Measurements from ENCODE around the gene LHX3.

Gene LHX3

DNA sequence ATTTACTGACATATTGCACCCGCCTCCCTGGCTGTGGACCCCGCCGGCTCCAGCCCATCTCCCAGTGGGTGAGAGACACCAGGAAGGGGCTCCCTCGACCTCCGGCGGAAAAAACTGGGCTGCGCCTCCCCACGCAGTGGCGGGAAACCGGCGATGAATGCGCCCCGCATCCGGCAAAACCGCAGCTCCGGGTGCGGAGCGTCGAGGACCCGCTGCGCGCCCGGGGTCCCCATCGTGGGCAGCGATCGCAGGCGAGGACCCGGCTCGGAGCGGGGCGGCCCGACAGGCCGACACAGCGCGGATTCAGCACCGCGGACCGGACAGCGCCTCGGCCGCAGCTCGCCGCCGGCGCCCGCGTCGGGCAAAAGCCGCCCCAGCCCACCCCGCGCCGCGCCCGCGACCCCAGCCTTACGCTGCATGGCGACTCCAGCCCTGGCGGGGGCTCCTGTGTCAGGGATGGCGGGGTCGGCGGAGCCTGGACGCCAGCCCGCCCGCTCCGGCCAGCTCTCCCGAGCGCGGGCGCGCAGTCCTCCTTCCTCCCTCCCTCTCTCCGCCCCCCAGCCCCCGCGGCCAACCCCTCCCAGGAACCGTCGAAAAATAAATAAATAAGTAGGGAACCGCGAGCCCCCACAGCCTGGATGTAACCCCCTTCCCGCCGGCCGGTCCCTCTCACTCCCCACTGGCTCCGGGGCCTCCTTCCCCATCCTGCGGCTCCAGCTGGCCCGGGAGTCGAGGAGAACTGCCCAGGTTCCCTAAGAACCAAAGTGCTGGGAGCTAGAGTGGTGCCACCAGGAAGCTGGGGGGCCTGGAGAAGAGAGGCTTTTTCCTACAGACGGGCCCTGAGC, 3.1 kb downstream of the LHX3 start:
- Histone ChIP-seq H3K4me1 (ENCODE audit: control insufficient read depth, insufficient read depth, low read length) (no peaks in the 10 kb centered on the region; the same call in 1 of the 2 replicates), H3K36me3 (ENCODE audit: control insufficient read depth in 2 of 2, insufficient read depth in 1 of 2, low read length in 2 of 2) (peaks cover 0 to 3% of the 10 kb centered on the region in 2 experiments; a peak in 1 of 3 replicates), H3K27ac (ENCODE audit: extremely low read depth, low read depth, low read length) (no peak overlapping the region), H3K9me3 (ENCODE audit: control insufficient read depth, insufficient read depth, low read depth, low read length) (no peaks in the 10 kb centered on the region), H3K4me3 (ENCODE audit: low read depth, low read length) (no peak overlapping the region)
- ChIA-PET CTCF (interaction anchor here (0.6 to 0.9 kb wide), 3 partner anchors 15 to 601 kb away, joined by 3 read pairs; no protein-coding TSS in a partner anchor), POLR2A (interaction anchor here (1.1 kb wide), 1 partner anchor 9 kb away, joined by 3 read pairs; no protein-coding TSS in a partner anchor)
- TF ChIP-seq, protein P1, sequence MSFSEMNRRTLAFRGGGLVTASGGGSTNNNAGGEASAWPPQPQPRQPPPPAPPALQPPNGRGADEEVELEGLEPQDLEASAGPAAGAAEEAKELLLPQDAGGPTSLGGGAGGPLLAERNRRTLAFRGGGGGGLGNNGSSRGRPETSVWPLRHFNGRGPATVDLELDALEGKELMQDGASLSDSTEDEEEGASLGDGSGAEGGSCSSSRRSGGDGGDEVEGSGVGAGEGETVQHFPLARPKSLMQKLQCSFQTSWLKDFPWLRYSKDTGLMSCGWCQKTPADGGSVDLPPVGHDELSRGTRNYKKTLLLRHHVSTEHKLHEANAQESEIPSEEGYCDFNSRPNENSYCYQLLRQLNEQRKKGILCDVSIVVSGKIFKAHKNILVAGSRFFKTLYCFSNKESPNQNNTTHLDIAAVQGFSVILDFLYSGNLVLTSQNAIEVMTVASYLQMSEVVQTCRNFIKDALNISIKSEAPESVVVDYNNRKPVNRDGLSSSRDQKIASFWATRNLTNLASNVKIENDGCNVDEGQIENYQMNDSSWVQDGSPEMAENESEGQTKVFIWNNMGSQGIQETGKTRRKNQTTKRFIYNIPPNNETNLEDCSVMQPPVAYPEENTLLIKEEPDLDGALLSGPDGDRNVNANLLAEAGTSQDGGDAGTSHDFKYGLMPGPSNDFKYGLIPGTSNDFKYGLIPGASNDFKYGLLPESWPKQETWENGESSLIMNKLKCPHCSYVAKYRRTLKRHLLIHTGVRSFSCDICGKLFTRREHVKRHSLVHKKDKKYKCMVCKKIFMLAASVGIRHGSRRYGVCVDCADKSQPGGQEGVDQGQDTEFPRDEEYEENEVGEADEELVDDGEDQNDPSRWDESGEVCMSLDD (tag by site-specific recombination; IDR thresholded peaks at IDR 0.05) = no peak
- TF ChIP-seq ZNF701 (tag by site-specific recombination; IDR thresholded peaks at IDR 0.05) (no peak), REPIN1 (tag by site-specific recombination; IDR thresholded peaks at IDR 0.05; ENCODE audit: low read depth) (no peak), HOXC10 (CRISPR knock-in tag; IDR thresholded peaks at IDR 0.05) (no peak), ZNF114 (tag by site-specific recombination; IDR thresholded peaks at IDR 0.05) (no peak), ZNF658 (tag by site-specific recombination; IDR thresholded peaks at IDR 0.05) (no peak), YY2 (tag by site-specific recombination; IDR thresholded peaks at IDR 0.05) (no peak), GLI4 (tag by site-specific recombination; IDR thresholded peaks at IDR 0.05) (no peak), ZNF677 (tag by site-specific recombination; IDR thresholded peaks at IDR 0.05) (no peak), ZNF514 (tag by site-specific recombination; IDR thresholded peaks at IDR 0.05) (no peak), ZNF23 (tag by site-specific recombination; IDR thresholded peaks at IDR 0.05; ENCODE audit: borderline replicate concordance) (no peak), ZNF112 (tag by site-specific recombination; IDR thresholded peaks at IDR 0.05) (no peak), OVOL3 (tag by site-specific recombination; IDR thresholded peaks at IDR 0.05) (no peak), ZNF48 (tag by site-specific recombination; IDR thresholded peaks at IDR 0.05) (no peak), IKZF3 (tag by site-specific recombination; IDR thresholded peaks at IDR 0.05) (no peak), SP2 (tag by site-specific recombination; IDR thresholded peaks at IDR 0.05) (no peak), ZFP41 (tag by site-specific recombination; IDR thresholded peaks at IDR 0.05; ENCODE audit: borderline replicate concordance) (no peak), GLIS2 (tag by site-specific recombination; IDR thresholded peaks at IDR 0.05) (peak; percentile 10; the same call in 1 of the 2 replicates), ZFP69B (tag by site-specific recombination; IDR thresholded peaks at IDR 0.05) (peak; percentile 44; the same call in 1 of the 2 replicates), ZNF596 (tag by site-specific recombination; IDR thresholded peaks at IDR 0.05) (no peak)
- TF ChIP-seq, protein P2, sequence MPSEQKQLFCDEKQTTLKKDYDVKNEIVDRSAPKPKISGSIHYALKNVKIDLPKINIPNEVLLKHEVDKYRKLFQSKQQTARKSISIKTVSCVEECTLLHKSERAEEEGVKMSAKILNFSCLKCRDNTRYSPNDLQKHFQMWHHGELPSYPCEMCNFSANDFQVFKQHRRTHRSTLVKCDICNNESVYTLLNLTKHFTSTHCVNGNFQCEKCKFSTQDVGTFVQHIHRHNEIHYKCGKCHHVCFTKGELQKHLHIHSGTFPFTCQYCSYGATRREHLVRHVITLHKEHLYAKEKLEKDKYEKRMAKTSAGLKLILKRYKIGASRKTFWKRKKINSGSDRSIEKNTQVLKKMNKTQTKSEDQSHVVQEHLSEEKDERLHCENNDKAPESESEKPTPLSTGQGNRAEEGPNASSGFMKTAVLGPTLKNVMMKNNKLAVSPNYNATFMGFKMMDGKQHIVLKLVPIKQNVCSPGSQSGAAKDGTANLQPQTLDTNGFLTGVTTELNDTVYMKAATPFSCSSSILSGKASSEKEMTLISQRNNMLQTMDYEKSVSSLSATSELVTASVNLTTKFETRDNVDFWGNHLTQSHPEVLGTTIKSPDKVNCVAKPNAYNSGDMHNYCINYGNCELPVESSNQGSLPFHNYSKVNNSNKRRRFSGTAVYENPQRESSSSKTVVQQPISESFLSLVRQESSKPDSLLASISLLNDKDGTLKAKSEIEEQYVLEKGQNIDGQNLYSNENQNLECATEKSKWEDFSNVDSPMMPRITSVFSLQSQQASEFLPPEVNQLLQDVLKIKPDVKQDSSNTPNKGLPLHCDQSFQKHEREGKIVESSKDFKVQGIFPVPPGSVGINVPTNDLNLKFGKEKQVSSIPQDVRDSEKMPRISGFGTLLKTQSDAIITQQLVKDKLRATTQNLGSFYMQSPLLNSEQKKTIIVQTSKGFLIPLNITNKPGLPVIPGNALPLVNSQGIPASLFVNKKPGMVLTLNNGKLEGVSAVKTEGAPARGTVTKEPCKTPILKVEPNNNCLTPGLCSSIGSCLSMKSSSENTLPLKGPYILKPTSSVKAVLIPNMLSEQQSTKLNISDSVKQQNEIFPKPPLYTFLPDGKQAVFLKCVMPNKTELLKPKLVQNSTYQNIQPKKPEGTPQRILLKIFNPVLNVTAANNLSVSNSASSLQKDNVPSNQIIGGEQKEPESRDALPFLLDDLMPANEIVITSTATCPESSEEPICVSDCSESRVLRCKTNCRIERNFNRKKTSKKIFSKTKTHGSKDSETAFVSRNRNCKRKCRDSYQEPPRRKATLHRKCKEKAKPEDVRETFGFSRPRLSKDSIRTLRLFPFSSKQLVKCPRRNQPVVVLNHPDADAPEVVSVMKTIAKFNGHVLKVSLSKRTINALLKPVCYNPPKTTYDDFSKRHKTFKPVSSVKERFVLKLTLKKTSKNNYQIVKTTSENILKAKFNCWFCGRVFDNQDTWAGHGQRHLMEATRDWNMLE (tag by site-specific recombination; conservative IDR thresholded peaks at IDR 0.05; ENCODE audit: low read depth) = no peak
- TF ChIP-seq, protein P3, sequence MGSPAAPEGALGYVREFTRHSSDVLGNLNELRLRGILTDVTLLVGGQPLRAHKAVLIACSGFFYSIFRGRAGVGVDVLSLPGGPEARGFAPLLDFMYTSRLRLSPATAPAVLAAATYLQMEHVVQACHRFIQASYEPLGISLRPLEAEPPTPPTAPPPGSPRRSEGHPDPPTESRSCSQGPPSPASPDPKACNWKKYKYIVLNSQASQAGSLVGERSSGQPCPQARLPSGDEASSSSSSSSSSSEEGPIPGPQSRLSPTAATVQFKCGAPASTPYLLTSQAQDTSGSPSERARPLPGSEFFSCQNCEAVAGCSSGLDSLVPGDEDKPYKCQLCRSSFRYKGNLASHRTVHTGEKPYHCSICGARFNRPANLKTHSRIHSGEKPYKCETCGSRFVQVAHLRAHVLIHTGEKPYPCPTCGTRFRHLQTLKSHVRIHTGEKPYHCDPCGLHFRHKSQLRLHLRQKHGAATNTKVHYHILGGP (tag by site-specific recombination; IDR thresholded peaks at IDR 0.05) = no peak
- TF ChIP-seq, protein P4, sequence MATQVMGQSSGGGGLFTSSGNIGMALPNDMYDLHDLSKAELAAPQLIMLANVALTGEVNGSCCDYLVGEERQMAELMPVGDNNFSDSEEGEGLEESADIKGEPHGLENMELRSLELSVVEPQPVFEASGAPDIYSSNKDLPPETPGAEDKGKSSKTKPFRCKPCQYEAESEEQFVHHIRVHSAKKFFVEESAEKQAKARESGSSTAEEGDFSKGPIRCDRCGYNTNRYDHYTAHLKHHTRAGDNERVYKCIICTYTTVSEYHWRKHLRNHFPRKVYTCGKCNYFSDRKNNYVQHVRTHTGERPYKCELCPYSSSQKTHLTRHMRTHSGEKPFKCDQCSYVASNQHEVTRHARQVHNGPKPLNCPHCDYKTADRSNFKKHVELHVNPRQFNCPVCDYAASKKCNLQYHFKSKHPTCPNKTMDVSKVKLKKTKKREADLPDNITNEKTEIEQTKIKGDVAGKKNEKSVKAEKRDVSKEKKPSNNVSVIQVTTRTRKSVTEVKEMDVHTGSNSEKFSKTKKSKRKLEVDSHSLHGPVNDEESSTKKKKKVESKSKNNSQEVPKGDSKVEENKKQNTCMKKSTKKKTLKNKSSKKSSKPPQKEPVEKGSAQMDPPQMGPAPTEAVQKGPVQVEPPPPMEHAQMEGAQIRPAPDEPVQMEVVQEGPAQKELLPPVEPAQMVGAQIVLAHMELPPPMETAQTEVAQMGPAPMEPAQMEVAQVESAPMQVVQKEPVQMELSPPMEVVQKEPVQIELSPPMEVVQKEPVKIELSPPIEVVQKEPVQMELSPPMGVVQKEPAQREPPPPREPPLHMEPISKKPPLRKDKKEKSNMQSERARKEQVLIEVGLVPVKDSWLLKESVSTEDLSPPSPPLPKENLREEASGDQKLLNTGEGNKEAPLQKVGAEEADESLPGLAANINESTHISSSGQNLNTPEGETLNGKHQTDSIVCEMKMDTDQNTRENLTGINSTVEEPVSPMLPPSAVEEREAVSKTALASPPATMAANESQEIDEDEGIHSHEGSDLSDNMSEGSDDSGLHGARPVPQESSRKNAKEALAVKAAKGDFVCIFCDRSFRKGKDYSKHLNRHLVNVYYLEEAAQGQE (tag by site-specific recombination; IDR thresholded peaks at IDR 0.05) = peak; percentile 78
- TF ChIP-seq, protein P5, sequence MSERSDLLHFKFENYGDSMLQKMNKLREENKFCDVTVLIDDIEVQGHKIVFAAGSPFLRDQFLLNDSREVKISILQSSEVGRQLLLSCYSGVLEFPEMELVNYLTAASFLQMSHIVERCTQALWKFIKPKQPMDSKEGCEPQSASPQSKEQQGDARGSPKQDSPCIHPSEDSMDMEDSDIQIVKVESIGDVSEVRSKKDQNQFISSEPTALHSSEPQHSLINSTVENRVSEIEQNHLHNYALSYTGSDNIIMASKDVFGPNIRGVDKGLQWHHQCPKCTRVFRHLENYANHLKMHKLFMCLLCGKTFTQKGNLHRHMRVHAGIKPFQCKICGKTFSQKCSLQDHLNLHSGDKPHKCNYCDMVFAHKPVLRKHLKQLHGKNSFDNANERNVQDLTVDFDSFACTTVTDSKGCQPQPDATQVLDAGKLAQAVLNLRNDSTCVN (tag by site-specific recombination; optimal IDR thresholded peaks at IDR 0.05) = peak; percentile 30
